Neuronal stem cell (in vitro differentiated cells): ENCODE results near the gene ZBTB25.

Experiments used
- DNase-seq: peaks from one replicate; pipeline ENCODE4 v3.0.0-alpha.2; 2013; ENCODE audit warnings: low spot score
- H2AFZ ChIP-seq: one replicate; pipeline ENCODE4 v1.6.1; 2013; ENCODE audit warnings: mild to moderate bottlenecking, low read length, inconsistent platforms
- H2AK5ac ChIP-seq: 2 replicates; pipeline ENCODE4 v1.6.1; 2013; ENCODE audit warnings: low read depth, mild to moderate bottlenecking, inconsistent platforms, low read length, moderate library complexity, mixed read lengths
- H2BK120ac ChIP-seq: 2 replicates; pipeline ENCODE4 v1.6.1; 2013; ENCODE audit warnings: low read depth, mild to moderate bottlenecking, inconsistent platforms, low read length, moderate library complexity, mixed read lengths
- H2BK12ac ChIP-seq: one replicate; pipeline ENCODE4 v1.6.1; 2013; ENCODE audit warnings: low read length, inconsistent platforms
- H2BK15ac ChIP-seq: 2 replicates; pipeline ENCODE4 v1.6.1; 2013; ENCODE audit warnings: mild to moderate bottlenecking, low read length, inconsistent platforms, mixed read lengths
- H2BK5ac ChIP-seq: one replicate; pipeline ENCODE4 v1.6.1; 2013; ENCODE audit warnings: inconsistent platforms, mild to moderate bottlenecking, low read length, moderate library complexity
- H3K14ac ChIP-seq: one replicate; pipeline ENCODE4 v1.6.1; 2013; ENCODE audit warnings: low read length, inconsistent platforms
- H3K18ac ChIP-seq: 2 replicates; pipeline ENCODE4 v1.6.1; 2013; ENCODE audit warnings: low read length, inconsistent platforms
- H3K23ac ChIP-seq: 2 replicates; pipeline ENCODE4 v1.6.1; 2013; ENCODE audit warnings: low read depth, mild to moderate bottlenecking, mixed read lengths, low read length, inconsistent platforms; ENCODE audit not compliant: poor library complexity
- H3K27ac ChIP-seq: replicated peaks from 3 replicates; pipeline ENCODE4 v1.5.1; 2013; ENCODE audit warnings: low read length, inconsistent platforms
- H3K27me3 ChIP-seq, 3 experiments: 2 replicates each; pipeline ENCODE4 v1.6.1; 2013; ENCODE audit warnings: low read length in 3 of 3, mild to moderate bottlenecking in 2 of 3, inconsistent platforms in 1 of 3, low read depth in 1 of 3, mixed read lengths in 1 of 3, moderate library complexity in 1 of 3; ENCODE audit not compliant: control insufficient read depth in 3 of 3, insufficient read depth in 3 of 3
- H3K36me3 ChIP-seq, 2 donors: replicated peaks in 1 of 2; 2 replicates each; pipeline ENCODE4 v1.6.1; 2013; ENCODE audit warnings: low read length in 2 of 2; ENCODE audit not compliant: control insufficient read depth in 2 of 2, insufficient read depth in 2 of 2
- H3K4ac ChIP-seq: 2 replicates; pipeline ENCODE4 v1.6.1; 2013; ENCODE audit warnings: inconsistent platforms, mild to moderate bottlenecking, low read length, moderate library complexity
- H3K4me1 ChIP-seq, 2 donors: 1 replicate in 1 of 2; 2 replicates in 1 of 2; pipeline ENCODE4 v1.6.1; 2013; ENCODE audit warnings: low read length in 2 of 2, low read depth in 1 of 2; ENCODE audit not compliant: control insufficient read depth in 2 of 2, insufficient read depth in 1 of 2
- H3K4me2 ChIP-seq: one replicate; pipeline ENCODE4 v1.6.1; 2013; ENCODE audit warnings: mild to moderate bottlenecking, low read length, inconsistent platforms; ENCODE audit not compliant: insufficient read depth, poor library complexity, severe bottlenecking
- H3K4me3 ChIP-seq, 2 donors: 2 replicates each; pipeline ENCODE4 v1.5.1; 2013; ENCODE audit warnings: low read length in 2 of 2, mild to moderate bottlenecking in 2 of 2, inconsistent platforms in 1 of 2, moderate library complexity in 1 of 2
- H3K79me1 ChIP-seq: one replicate; pipeline ENCODE4 v1.6.1; 2013; ENCODE audit warnings: low read depth, mild to moderate bottlenecking, inconsistent platforms, low read length, moderate library complexity
- H3K9ac ChIP-seq: one replicate; pipeline ENCODE4 v1.6.1; 2013; ENCODE audit warnings: mild to moderate bottlenecking, low read depth, low read length, inconsistent platforms; ENCODE audit not compliant: poor library complexity
- H3K9me3 ChIP-seq, 2 donors: replicated peaks in 1 of 2; 2 replicates each; pipeline versions ENCODE3 to v1.6.1; 2013; ENCODE audit warnings: low read length in 2 of 2, mild to moderate bottlenecking in 2 of 2, inconsistent platforms in 1 of 2, low read depth in 1 of 2, mixed read lengths in 1 of 2, moderate library complexity in 1 of 2; ENCODE audit not compliant: control insufficient read depth in 2 of 2, insufficient read depth in 1 of 2
- H4K8ac ChIP-seq: one replicate; pipeline ENCODE4 v1.6.1; 2013; ENCODE audit warnings: low read depth, mild to moderate bottlenecking, inconsistent platforms, low read length, moderate library complexity
- H4K91ac ChIP-seq: one replicate; pipeline ENCODE4 v1.6.1; 2013; ENCODE audit warnings: low read length, low read depth, mild to moderate bottlenecking, inconsistent platforms; ENCODE audit not compliant: poor library complexity
- WGBS, 2 donors: extraction: QIAGEN DNeasy Blood & Tissue Kit; methylation state at CpG; one replicate each; pipeline ENCODE4 v1.1.7; 2013; ENCODE audit warnings: missing lambda C conversion rate in 2 of 2, mixed read lengths in 1 of 2; ENCODE audit not compliant: insufficient read length in 2 of 2, insufficient replicate concordance in 1 of 2; ENCODE audit errors: extremely low coverage in 2 of 2; 5-methylcytosine and 5-hydroxymethylcytosine counted together

Gene ZBTB25

GRCh38 chr14:64541261-64541971 is 37.8 kb upstream of the ZBTB25 start:
- Histone ChIP-seq H3K14ac (peak overlapping the region; percentile 63), H3K27ac (no peak overlapping the region)

GRCh38 chr14:64540208-64541202 is 36.9 kb upstream of the ZBTB25 start, which contains the start of gene HSPA2:
Gene HSPA2, plus strand, starts transcription at chr14:64540741. Its CDS starts 109 bp downstream, at chr14:64540850.
- Histone ChIP-seq H3K4ac (no peak within 1 kb of the TSS), H3K36me3 (no peaks in the 10 kb centered on the region), H4K8ac (no peak within 1 kb of the TSS), H3K9ac (peak within 1 kb of the TSS; percentile 18), H3K27me3 (peaks cover 0 to 23% (median 11%) of the 10 kb centered on the region in 3 experiments), H2BK12ac (peak within 1 kb of the TSS; percentile 8), H3K9me3 (peaks cover 17 to 22% of the 10 kb centered on the region in 2 donors), H3K4me2 (peak within 1 kb of the TSS; percentile 57), H3K4me3 (peak within 1 kb of the TSS in 1 of 2 donors; percentile 72), H3K18ac (peak within 1 kb of the TSS; percentile 72), H3K23ac (peak within 1 kb of the TSS; percentile 75), H2AFZ (peak within 1 kb of the TSS; percentile 34), H3K14ac (peak within 1 kb of the TSS; percentile 63), H2BK5ac (no peak within 1 kb of the TSS), H4K91ac (peak within 1 kb of the TSS; percentile 53), H2BK15ac (peak within 1 kb of the TSS; percentile 77), H3K79me1 (no peaks in the 10 kb centered on the region), H2AK5ac (peak within 1 kb of the TSS; percentile 58), H2BK120ac (no peak within 1 kb of the TSS), H3K27ac (peak within 1 kb of the TSS; percentile 78), H3K4me1 (peaks cover 0 to 1% of the 10 kb centered on the region in 2 donors)
- DNase-seq = peak; percentile 96
- WGBS, 2 donors = no CpG with 5 or more reads among the region's 79 CpGs

More at GRCh38 chr14:64541261-64541971, 37.8 kb upstream of the ZBTB25 start:
- H3K4me3 ChIP-seq = peak overlapping the region in 1 of 2 donors; percentile 63
- peak overlapping the region; percentile 3 for H3K9ac ChIP-seq
- peaks cover 0 to 1% of the 10 kb centered on the region in 2 donors for H3K4me1 ChIP-seq
- no peak overlapping the region for H4K8ac ChIP-seq
- H2AK5ac ChIP-seq = peak overlapping the region; percentile 58
- no peak overlapping the region for H3K4ac ChIP-seq
- H3K18ac ChIP-seq = peak overlapping the region; percentile 61
- H2AFZ ChIP-seq = no peak overlapping the region
- DNase-seq = no peak
- no peak overlapping the region for H2BK120ac ChIP-seq
- no peak overlapping the region for H2BK12ac ChIP-seq
- peaks cover 0 to 23% (median 11%) of the 10 kb centered on the region in 3 experiments for H3K27me3 ChIP-seq
- H4K91ac ChIP-seq = peak overlapping the region; percentile 53
- peak overlapping the region; percentile 77 for H2BK15ac ChIP-seq
- H3K23ac ChIP-seq = peak overlapping the region; percentile 37
- WGBS, 2 donors = no CpG with 5 or more reads among the region's 73 CpGs
- no peaks in the 10 kb centered on the region for H3K79me1 ChIP-seq
- H3K9me3 ChIP-seq = peaks cover 17 to 22% of the 10 kb centered on the region in 2 donors
- no peak overlapping the region for H3K4me2 ChIP-seq
- no peaks in the 10 kb centered on the region for H3K36me3 ChIP-seq
- no peak overlapping the region for H2BK5ac ChIP-seq

- Histone ChIP-seq H3K27me3 (peaks cover 0 to 11% (median 6%) of the 10 kb centered on the region in 3 experiments), H3K18ac (no peak overlapping the region), H4K91ac (no peak overlapping the region), H2BK12ac (no peak overlapping the region), H3K14ac (no peak overlapping the region), H3K23ac (no peak overlapping the region), H3K36me3 (no peaks in the 10 kb centered on the region), H2AFZ (no peak overlapping the region), H3K4me3 (no peak overlapping the region), H2BK120ac (no peak overlapping the region), H3K4me1 (peaks cover 0 to 1% of the 10 kb centered on the region in 2 donors), H3K4ac (no peak overlapping the region), H2BK5ac (no peak overlapping the region), H4K8ac (no peak overlapping the region), H3K9me3 (peaks cover 11 to 16% of the 10 kb centered on the region in 2 donors), H3K4me2 (no peak overlapping the region), H3K79me1 (no peaks in the 10 kb centered on the region), H2AK5ac (no peak overlapping the region), H3K9ac (no peak overlapping the region), H2BK15ac (no peak overlapping the region), H3K27ac (no peak overlapping the region)
- DNase-seq = no peak
- no CpG with 5 or more reads among the region's 4 CpGs for WGBS, 2 donors
Measured at GRCh38 chr14:64536488-64537245, 33.0 kb upstream of the ZBTB25 start.
